Tibial nerve (tissue), 3 donors: ENCODE measurements around the gene ADRA2B.

Experiments used
- EP300 ChIP-seq, 2 donors: sonication (generic); formaldehyde crosslinking; IDR thresholded peaks; one replicate each; pipeline ENCODE4 v1.6.1; 2017; ENCODE audit warnings: antibody characterized with exemption in 2 of 2, mild to moderate bottlenecking in 1 of 2
- POLR2A ChIP-seq, 2 donors: fragments of 450-650 bp; IDR thresholded peaks; one replicate each; pipeline ENCODE4 v1.6.1; 2017; ENCODE audit warnings: antibody characterized with exemption in 2 of 2, mild to moderate bottlenecking in 2 of 2, moderate library complexity in 2 of 2

DNA sequence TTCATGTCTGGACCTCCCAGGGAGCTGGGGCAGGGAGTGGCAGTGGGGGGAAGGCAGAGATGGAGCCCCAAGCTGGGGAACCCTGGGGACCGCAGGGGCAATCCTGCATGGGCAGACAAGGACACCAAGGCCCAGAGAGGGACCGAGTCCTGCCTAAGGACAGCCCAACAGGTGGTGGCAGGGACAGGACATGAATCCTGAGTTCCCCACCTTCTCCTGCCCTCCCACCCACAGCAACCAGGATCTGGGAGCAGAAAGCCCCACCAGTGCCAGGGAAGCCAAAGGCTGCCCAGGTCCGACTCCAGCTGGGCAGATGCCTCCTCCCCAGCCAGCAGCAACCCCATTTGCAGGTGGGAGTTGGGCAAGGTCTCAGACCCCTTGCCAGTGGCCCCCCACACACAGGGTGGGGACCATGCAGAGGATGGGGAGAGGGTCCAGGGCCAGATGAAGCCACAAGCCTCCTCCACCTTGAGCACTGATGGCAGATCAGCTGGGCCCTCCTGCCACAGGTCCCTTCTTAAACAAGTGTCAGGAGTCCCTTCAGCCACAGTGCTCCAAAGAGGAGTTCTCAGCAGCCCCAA is 6.3 kb downstream of the ADRA2B start:
- TF ChIP-seq EP300 (IDR thresholded peaks at IDR 0.05) = no peak
- TF ChIP-seq POLR2A (IDR thresholded peaks at IDR 0.05) = no peak
